HepG2 (cell line): Measurements from ENCODE around the gene RAPGEF2. TPM values are rescaled to one million over a fixed set of nuclear protein-coding genes. Genes with fewer than 3 reads are reported as not detected.

Experiments
- CCAR2 ChIP-seq: fragments of 200-400 bp; formaldehyde crosslinking; optimal IDR thresholded peaks from 2 replicates; pipeline ENCODE3; 2018; ENCODE audit warnings: low read depth, mild to moderate bottlenecking, low read length, moderate library complexity
- ERF ChIP-seq: IDR thresholded peaks from 2 replicates; pipeline ENCODE4 v1.6.1; 2018; ENCODE audit warnings: missing biosample characterization, missing genetic modification reagents
- HDAC2 ChIP-seq: sonication (generic); formaldehyde crosslinking; IDR thresholded peaks from 2 replicates; pipeline ENCODE4 v1.4.0; 2020; ENCODE audit warnings: missing genetic modification reagents
- POGZ ChIP-seq: sonication (generic); formaldehyde crosslinking; IDR thresholded peaks from 2 replicates; pipeline ENCODE4 v1.4.0; 2020; ENCODE audit warnings: mild to moderate bottlenecking, missing genetic modification reagents
- ZFP41 ChIP-seq: sonication (generic); formaldehyde crosslinking; IDR thresholded peaks from 2 replicates; pipeline ENCODE4 v1.4.0; 2020; ENCODE audit warnings: mild to moderate bottlenecking, missing genetic modification reagents, borderline replicate concordance
- ZFYVE20 ChIP-seq: sonication (generic); formaldehyde crosslinking; IDR thresholded peaks from 2 replicates; pipeline ENCODE4 v1.8.0; 2023; ENCODE audit warnings: low read depth, mild to moderate bottlenecking, moderate library complexity, missing genetic modification reagents, borderline replicate concordance
- ZKSCAN1 ChIP-seq: fragments of 150-350 bp; IDR thresholded peaks from 2 replicates; pipeline ENCODE4 v1.6.1; 2014; ENCODE audit warnings: low read length
- ZNF343 ChIP-seq: sonication (generic); formaldehyde crosslinking; IDR thresholded peaks from 2 replicates; pipeline ENCODE4 v1.4.0; 2020; ENCODE audit warnings: mild to moderate bottlenecking, missing genetic modification reagents
- ZNF430 ChIP-seq: sonication (generic); formaldehyde crosslinking; IDR thresholded peaks from 2 replicates; pipeline ENCODE4 v1.9.0; 2021; ENCODE audit warnings: mild to moderate bottlenecking, missing genetic modification reagents
- ZNF496 ChIP-seq: sonication (generic); formaldehyde crosslinking; IDR thresholded peaks from 2 replicates; pipeline ENCODE4 v1.8.1; 2023; ENCODE audit warnings: mild to moderate bottlenecking, moderate library complexity, missing genetic modification reagents; ENCODE audit not compliant: insufficient replicate concordance
- ZNF543 ChIP-seq: sonication (generic); formaldehyde crosslinking; IDR thresholded peaks from 2 replicates; pipeline ENCODE4 v1.4.0; 2020; ENCODE audit warnings: mild to moderate bottlenecking, missing genetic modification reagents
- polyA plus RNA-seq, 8 experiments: library from polyadenylated mRNA; depleted of rRNA in 3 of 8; stranded (reverse) in 7 of 8; unstranded in 1 of 8; fragments of >200 nt; fragmentation: Illumina TruSeq in 4 of 8; extraction: Trizol in 4 of 8; gene quantifications; 2 replicates each; pipeline versions ENCODE4 v1.2.1 to v1.2.3, GENCODE V29; 2011 to 2016; ENCODE audit warnings: low read depth in 4 of 8, missing spikeins in 1 of 8, mixed read lengths in 1 of 8; ENCODE audit not compliant: insufficient read depth in 1 of 8
- total RNA-seq, 5 experiments: library from RNA; depleted of rRNA; stranded (reverse); fragments of >200 nt; fragmentation: Illumina TruSeq; extraction: Trizol; gene quantifications; 2 replicates each; pipeline ENCODE4 v1.2.3, GENCODE V29; 2016; ENCODE audit warnings: low read depth in 1 of 5
- TF ChIP-seq, protein P1 (sequence below): sonication (generic); formaldehyde crosslinking; IDR thresholded peaks from 2 replicates; pipeline ENCODE4 v1.4.0; 2020; ENCODE audit warnings: missing genetic modification reagents
- TF ChIP-seq, protein P2 (sequence below): IDR thresholded peaks from 2 replicates; pipeline ENCODE4 v1.4.0; 2020; ENCODE audit warnings: mild to moderate bottlenecking, missing genetic modification reagents
- TF ChIP-seq, protein P3 (sequence below): sonication (generic); formaldehyde crosslinking; conservative IDR thresholded peaks from 2 replicates; pipeline ENCODE4 v1.8.0; 2022; ENCODE audit warnings: mild to moderate bottlenecking, moderate library complexity, missing genetic modification reagents
- TF ChIP-seq, protein P4 (sequence below): IDR thresholded peaks from 2 replicates; pipeline ENCODE4 v1.6.1; 2012; ENCODE audit warnings: inconsistent platforms
- TF ChIP-seq, protein P5 (sequence below): sonication (generic); formaldehyde crosslinking; IDR thresholded peaks from 2 replicates; pipeline ENCODE4 v1.4.0; 2020; ENCODE audit warnings: missing genetic modification reagents

The RAPGEF2 gene
- total and polyA plus RNA-seq, 2 of the 13 experiments (the other 11 are each of a cell fraction or from before 2014, with no cell fraction given) = 19.2 to 23.0 TPM

DNA sequence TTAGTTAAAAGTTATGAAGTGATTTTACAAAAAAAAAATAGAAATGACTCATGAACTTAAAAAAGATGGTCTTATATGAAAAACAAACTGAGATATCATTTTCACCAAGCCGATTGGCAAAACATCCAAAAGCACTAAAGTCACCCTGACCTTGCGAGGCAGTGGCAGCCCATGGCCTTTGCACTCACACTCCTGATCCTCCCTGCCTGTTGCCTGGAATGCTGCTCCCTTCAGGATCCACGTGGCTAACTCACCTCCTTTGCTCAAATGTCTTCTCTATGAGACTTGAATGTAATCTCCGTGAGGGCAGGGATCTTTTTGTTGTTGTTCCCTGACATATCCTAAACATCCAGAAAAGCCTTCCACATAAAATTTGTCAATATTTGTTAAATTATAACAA is 106.4 kb downstream of the RAPGEF2 start (continued):
- TF ChIP-seq ZNF543 (CRISPR knock-in tag) (no peak), POGZ (CRISPR knock-in tag) (peak; percentile 49; the same call in 1 of the 2 replicates), ZNF343 (CRISPR knock-in tag) (no peak), ZNF430 (CRISPR knock-in tag) (no peak), CCAR2 (no peak), ZNF496 (CRISPR knock-in tag) (no peak), ZKSCAN1 (no peak), ZFYVE20 (CRISPR knock-in tag) (no peak), ERF (CRISPR knock-in tag) (no peak), ZFP41 (CRISPR knock-in tag) (no peak), HDAC2 (CRISPR knock-in tag) (no peak)
- TF ChIP-seq, protein P1, sequence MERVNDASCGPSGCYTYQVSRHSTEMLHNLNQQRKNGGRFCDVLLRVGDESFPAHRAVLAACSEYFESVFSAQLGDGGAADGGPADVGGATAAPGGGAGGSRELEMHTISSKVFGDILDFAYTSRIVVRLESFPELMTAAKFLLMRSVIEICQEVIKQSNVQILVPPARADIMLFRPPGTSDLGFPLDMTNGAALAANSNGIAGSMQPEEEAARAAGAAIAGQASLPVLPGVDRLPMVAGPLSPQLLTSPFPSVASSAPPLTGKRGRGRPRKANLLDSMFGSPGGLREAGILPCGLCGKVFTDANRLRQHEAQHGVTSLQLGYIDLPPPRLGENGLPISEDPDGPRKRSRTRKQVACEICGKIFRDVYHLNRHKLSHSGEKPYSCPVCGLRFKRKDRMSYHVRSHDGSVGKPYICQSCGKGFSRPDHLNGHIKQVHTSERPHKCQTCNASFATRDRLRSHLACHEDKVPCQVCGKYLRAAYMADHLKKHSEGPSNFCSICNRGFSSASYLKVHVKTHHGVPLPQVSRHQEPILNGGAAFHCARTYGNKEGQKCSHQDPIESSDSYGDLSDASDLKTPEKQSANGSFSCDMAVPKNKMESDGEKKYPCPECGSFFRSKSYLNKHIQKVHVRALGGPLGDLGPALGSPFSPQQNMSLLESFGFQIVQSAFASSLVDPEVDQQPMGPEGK (CRISPR knock-in tag) = no peak
- TF ChIP-seq, protein P2, sequence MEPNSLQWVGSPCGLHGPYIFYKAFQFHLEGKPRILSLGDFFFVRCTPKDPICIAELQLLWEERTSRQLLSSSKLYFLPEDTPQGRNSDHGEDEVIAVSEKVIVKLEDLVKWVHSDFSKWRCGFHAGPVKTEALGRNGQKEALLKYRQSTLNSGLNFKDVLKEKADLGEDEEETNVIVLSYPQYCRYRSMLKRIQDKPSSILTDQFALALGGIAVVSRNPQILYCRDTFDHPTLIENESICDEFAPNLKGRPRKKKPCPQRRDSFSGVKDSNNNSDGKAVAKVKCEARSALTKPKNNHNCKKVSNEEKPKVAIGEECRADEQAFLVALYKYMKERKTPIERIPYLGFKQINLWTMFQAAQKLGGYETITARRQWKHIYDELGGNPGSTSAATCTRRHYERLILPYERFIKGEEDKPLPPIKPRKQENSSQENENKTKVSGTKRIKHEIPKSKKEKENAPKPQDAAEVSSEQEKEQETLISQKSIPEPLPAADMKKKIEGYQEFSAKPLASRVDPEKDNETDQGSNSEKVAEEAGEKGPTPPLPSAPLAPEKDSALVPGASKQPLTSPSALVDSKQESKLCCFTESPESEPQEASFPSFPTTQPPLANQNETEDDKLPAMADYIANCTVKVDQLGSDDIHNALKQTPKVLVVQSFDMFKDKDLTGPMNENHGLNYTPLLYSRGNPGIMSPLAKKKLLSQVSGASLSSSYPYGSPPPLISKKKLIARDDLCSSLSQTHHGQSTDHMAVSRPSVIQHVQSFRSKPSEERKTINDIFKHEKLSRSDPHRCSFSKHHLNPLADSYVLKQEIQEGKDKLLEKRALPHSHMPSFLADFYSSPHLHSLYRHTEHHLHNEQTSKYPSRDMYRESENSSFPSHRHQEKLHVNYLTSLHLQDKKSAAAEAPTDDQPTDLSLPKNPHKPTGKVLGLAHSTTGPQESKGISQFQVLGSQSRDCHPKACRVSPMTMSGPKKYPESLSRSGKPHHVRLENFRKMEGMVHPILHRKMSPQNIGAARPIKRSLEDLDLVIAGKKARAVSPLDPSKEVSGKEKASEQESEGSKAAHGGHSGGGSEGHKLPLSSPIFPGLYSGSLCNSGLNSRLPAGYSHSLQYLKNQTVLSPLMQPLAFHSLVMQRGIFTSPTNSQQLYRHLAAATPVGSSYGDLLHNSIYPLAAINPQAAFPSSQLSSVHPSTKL (CRISPR knock-in tag) = peak; percentile 29; the same call in 1 of the 2 replicates
- TF ChIP-seq, protein P3, sequence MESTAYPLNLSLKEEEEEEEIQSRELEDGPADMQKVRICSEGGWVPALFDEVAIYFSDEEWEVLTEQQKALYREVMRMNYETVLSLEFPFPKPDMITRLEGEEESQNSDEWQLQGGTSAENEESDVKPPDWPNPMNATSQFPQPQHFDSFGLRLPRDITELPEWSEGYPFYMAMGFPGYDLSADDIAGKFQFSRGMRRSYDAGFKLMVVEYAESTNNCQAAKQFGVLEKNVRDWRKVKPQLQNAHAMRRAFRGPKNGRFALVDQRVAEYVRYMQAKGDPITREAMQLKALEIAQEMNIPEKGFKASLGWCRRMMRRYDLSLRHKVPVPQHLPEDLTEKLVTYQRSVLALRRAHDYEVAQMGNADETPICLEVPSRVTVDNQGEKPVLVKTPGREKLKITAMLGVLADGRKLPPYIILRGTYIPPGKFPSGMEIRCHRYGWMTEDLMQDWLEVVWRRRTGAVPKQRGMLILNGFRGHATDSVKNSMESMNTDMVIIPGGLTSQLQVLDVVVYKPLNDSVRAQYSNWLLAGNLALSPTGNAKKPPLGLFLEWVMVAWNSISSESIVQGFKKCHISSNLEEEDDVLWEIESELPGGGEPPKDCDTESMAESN (CRISPR knock-in tag) = peak; percentile 55; the same call in 1 of the 2 replicates
- TF ChIP-seq, protein P4, sequence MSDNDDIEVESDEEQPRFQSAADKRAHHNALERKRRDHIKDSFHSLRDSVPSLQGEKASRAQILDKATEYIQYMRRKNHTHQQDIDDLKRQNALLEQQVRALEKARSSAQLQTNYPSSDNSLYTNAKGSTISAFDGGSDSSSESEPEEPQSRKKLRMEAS = peak; percentile 49; the same call in 1 of the 2 replicates
- TF ChIP-seq, protein P5, sequence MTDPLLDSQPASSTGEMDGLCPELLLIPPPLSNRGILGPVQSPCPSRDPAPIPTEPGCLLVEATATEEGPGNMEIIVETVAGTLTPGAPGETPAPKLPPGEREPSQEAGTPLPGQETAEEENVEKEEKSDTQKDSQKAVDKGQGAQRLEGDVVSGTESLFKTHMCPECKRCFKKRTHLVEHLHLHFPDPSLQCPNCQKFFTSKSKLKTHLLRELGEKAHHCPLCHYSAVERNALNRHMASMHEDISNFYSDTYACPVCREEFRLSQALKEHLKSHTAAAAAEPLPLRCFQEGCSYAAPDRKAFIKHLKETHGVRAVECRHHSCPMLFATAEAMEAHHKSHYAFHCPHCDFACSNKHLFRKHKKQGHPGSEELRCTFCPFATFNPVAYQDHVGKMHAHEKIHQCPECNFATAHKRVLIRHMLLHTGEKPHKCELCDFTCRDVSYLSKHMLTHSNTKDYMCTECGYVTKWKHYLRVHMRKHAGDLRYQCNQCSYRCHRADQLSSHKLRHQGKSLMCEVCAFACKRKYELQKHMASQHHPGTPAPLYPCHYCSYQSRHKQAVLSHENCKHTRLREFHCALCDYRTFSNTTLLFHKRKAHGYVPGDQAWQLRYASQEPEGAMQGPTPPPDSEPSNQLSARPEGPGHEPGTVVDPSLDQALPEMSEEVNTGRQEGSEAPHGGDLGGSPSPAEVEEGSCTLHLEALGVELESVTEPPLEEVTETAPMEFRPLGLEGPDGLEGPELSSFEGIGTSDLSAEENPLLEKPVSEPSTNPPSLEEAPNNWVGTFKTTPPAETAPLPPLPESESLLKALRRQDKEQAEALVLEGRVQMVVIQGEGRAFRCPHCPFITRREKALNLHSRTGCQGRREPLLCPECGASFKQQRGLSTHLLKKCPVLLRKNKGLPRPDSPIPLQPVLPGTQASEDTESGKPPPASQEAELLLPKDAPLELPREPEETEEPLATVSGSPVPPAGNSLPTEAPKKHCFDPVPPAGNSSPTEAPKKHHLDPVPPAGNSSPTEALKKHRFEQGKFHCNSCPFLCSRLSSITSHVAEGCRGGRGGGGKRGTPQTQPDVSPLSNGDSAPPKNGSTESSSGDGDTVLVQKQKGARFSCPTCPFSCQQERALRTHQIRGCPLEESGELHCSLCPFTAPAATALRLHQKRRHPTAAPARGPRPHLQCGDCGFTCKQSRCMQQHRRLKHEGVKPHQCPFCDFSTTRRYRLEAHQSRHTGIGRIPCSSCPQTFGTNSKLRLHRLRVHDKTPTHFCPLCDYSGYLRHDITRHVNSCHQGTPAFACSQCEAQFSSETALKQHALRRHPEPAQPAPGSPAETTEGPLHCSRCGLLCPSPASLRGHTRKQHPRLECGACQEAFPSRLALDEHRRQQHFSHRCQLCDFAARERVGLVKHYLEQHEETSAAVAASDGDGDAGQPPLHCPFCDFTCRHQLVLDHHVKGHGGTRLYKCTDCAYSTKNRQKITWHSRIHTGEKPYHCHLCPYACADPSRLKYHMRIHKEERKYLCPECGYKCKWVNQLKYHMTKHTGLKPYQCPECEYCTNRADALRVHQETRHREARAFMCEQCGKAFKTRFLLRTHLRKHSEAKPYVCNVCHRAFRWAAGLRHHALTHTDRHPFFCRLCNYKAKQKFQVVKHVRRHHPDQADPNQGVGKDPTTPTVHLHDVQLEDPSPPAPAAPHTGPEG (CRISPR knock-in tag) = no peak
